ENCODE measurements around the gene ADAMTS20. TPM values are rescaled to one million over a fixed set of nuclear protein-coding genes. Genes with fewer than 3 reads are reported as not detected.

ADAMTS20 gene
- total and polyA plus RNA-seq, 2 donors (not counting 3 experiments of a cell fraction or from before 2014, with no cell fraction given): not detected

- H3K36me3 ChIP-seq (ENCODE audit: control insufficient read depth in 2 of 2, extremely low read depth in 1 of 2, insufficient read depth in 2 of 2, low read length in 2 of 2): no peaks in the 10 kb centered on the region
- H3K27me3 ChIP-seq (ENCODE audit: control insufficient read depth in 2 of 2, insufficient read depth in 2 of 2, low read length in 2 of 2): no peaks in the 10 kb centered on the region
- no peak overlapping the region for H2AFZ ChIP-seq (ENCODE audit: low read depth, low read length)
- no peak overlapping the region for H3K27ac ChIP-seq (ENCODE audit: insufficient read depth, low read depth, low read length)
- no peaks in the 10 kb centered on the region for H3K79me2 ChIP-seq (ENCODE audit: control insufficient read depth, insufficient read depth, low read length)
- no peaks in the 10 kb centered on the region for H3K4me1 ChIP-seq (ENCODE audit: control insufficient read depth, extremely low read depth, insufficient read depth, low read length)
- ChIA-PET CTCF (no interaction called here), POLR2A (no interaction called here)
- H3K9ac ChIP-seq (replicated peaks; ENCODE audit: extremely low read depth, insufficient read depth, low read length): no peak overlapping the region
- H3K9me1 ChIP-seq (replicated peaks; ENCODE audit: control insufficient read depth, extremely low read depth, insufficient read depth, low read length): peaks cover 2% of the 10 kb centered on the region
- intact Hi-C loops (cut with micrococcal nuclease) (no loop called here), dilution Hi-C loops (cut with MboI; ENCODE audit: extremely low pct_ligation_motif_present, low sequenced_read_pairs) (no loop called here)
- FAIRE-seq (no peak), DNase-seq (ENCODE audit: low read depth, low spot score) (no peak)
- TF ChIP-seq CTCF (IDR thresholded peaks at IDR 0.05; ENCODE audit: extremely low read depth in 1 of 2, insufficient read depth in 1 of 2, low read depth in 1 of 2, low read length in 2 of 2) (no peak), POLR2A (IDR thresholded peaks at IDR 0.05; ENCODE audit: low read depth, low read length) (no peak), JUN (IDR thresholded peaks at IDR 0.05; ENCODE audit: borderline replicate concordance, insufficient read depth, insufficient read length, low read depth) (no peak), EZH2 (IDR thresholded peaks at IDR 0.05; ENCODE audit: borderline replicate concordance, low read depth, low read length, severe bottlenecking) (no peak), FOS (IDR thresholded peaks at IDR 0.05; ENCODE audit: borderline replicate concordance, insufficient read depth, low read length) (no peak), MAX (IDR thresholded peaks at IDR 0.05; ENCODE audit: insufficient read depth, insufficient read length) (no peak), MYC (IDR thresholded peaks at IDR 0.05; ENCODE audit: low read depth, low read length) (no peak), POLR2AphosphoS5 (IDR thresholded peaks at IDR 0.05; ENCODE audit: insufficient read depth, low read depth, low read length) (no peak)
- no peaks in the 10 kb centered on the region for H4K20me1 ChIP-seq (replicated peaks; ENCODE audit: control insufficient read depth, extremely low read depth, insufficient read depth, low read length)
- no TSS peak for BruUV-seq (replicated peaks)
- no peaks in the 10 kb centered on the region for H3K9me3 ChIP-seq (replicated peaks; ENCODE audit: control insufficient read depth, insufficient read depth, low read length)
- H3K4me3 ChIP-seq (replicated peaks in 1 of 3; ENCODE audit: insufficient read depth in 1 of 3, low read depth in 1 of 3, low read length in 3 of 3): no peak overlapping the region
- H3K4me2 ChIP-seq (ENCODE audit: insufficient read depth, low read length): no peak overlapping the region
These were observed 24.2 kb upstream of the ADAMTS20 start for GRCh38 chr12:43576162-43576561.
